ENCODE measurements around the gene HTR1E.
A peak's percentile ranks its signal among the peaks of the same experiment; 100 is the strongest.

Gene HTR1E

DNA sequence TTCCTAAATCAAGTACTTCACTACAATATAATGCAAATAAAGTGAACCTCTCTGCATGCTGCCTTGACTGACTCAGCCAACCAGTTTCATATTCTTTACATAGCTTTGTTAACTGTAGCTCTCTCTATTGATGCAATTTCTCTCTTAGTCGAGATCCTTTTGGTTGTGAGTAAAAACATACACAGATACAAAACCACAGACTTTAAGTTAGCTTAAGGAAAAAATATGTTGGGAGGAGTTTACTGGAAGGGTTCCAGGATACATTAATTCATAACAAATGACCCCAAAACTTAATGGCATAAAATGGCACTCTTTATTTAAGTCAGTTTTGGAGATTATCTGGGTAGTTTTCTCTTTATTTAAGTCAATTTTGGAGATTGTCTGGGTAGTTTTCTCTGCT lies 15.7 kb downstream of the HTR1E start:
- in situ Hi-C loops (cut with HindIII; ENCODE audit: low sequenced_read_pairs) = no loop called here
- TF ChIP-seq, protein P1, sequence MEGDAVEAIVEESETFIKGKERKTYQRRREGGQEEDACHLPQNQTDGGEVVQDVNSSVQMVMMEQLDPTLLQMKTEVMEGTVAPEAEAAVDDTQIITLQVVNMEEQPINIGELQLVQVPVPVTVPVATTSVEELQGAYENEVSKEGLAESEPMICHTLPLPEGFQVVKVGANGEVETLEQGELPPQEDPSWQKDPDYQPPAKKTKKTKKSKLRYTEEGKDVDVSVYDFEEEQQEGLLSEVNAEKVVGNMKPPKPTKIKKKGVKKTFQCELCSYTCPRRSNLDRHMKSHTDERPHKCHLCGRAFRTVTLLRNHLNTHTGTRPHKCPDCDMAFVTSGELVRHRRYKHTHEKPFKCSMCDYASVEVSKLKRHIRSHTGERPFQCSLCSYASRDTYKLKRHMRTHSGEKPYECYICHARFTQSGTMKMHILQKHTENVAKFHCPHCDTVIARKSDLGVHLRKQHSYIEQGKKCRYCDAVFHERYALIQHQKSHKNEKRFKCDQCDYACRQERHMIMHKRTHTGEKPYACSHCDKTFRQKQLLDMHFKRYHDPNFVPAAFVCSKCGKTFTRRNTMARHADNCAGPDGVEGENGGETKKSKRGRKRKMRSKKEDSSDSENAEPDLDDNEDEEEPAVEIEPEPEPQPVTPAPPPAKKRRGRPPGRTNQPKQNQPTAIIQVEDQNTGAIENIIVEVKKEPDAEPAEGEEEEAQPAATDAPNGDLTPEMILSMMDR (IDR thresholded peaks at IDR 0.05; ENCODE audit: low read depth, low read length, missing control alignments) = no peak
- no peak overlapping the region for H3K4me3 ChIP-seq (ENCODE audit: low read depth, low read length)
- no peak for DNase-seq (ENCODE audit: low read depth)

DNA sequence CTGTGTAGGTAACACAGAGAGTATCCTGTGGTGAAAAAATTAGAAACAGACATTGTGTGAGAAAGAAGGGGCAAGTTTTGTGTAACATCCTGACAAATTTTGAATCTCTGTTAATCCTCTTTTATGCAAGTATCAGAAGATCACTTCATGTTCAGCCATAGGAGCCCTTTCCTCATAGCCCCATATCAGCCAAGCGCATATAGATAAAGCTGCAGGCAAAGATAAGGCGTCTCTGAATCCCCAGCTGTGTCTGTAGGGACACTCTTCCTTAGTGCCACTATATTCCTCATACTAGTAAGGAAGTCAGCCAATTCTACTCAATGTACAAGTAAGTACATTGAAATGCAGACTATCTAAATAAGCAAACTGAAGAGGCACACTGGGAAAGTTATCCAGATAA lies 22.3 kb downstream of the HTR1E start:
- no peak for DNase-seq (ENCODE audit: low read depth)
- H3K4me3 ChIP-seq (ENCODE audit: low read depth, low read length) = no peak overlapping the region
- TF ChIP-seq, protein P1 (IDR thresholded peaks at IDR 0.05; ENCODE audit: low read depth, low read length, missing control alignments) = no peak
- in situ Hi-C loops (cut with HindIII; ENCODE audit: low sequenced_read_pairs) = no loop called here

DNA sequence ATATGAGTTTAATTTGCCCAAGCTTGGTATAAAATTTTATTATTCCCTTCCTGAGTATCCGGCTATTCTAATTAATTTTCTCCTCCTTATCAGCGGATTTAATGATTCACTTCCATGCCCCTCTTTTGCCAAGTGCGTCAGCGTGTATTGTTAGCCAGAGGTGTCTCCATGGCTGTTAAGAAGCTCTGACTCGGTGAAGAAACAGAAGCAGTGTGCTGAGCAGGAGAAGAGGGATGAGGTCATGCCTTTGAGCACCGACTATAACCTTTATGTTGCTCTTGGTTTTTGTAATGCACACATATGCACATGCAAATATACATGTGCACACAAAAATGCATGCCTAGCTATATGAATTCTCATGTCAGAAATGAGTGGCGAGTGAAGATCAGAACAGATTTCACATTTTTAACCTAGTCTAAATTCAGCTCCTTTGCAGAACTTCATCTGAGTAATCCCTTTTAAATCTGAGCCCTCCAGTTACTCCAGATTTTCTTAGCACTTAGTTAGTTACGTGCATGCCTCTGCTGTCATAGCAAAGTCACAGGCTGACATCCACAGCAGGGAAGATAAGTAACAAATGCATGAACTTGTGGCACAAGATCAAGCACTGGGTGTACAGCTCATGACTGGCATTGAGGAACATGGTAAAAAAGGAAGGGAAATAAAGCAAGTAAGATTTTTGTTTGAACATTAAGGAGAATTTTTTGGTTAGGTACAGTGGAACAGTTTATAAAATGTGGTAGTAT lies 24.3 kb downstream of the HTR1E start:
- no peak overlapping the region for H3K4me3 ChIP-seq (ENCODE audit: low read depth, low read length)
- TF ChIP-seq, protein P1 (IDR thresholded peaks at IDR 0.05; ENCODE audit: low read depth, low read length, missing control alignments) = no peak
- in situ Hi-C loops (cut with HindIII; ENCODE audit: low sequenced_read_pairs) = no loop called here
- DNase-seq (ENCODE audit: low read depth) = peak; percentile 6

GRCh38 chr6:86963352-86963751 lies 26.0 kb downstream of the HTR1E start:
- DNase-seq (ENCODE audit: low read depth) = no peak
- no peak overlapping the region for H3K4me3 ChIP-seq (ENCODE audit: low read depth, low read length)
- TF ChIP-seq, protein P1 (IDR thresholded peaks at IDR 0.05; ENCODE audit: low read depth, low read length, missing control alignments) = no peak
- in situ Hi-C loops (cut with HindIII; ENCODE audit: low sequenced_read_pairs) = no loop called here

DNA sequence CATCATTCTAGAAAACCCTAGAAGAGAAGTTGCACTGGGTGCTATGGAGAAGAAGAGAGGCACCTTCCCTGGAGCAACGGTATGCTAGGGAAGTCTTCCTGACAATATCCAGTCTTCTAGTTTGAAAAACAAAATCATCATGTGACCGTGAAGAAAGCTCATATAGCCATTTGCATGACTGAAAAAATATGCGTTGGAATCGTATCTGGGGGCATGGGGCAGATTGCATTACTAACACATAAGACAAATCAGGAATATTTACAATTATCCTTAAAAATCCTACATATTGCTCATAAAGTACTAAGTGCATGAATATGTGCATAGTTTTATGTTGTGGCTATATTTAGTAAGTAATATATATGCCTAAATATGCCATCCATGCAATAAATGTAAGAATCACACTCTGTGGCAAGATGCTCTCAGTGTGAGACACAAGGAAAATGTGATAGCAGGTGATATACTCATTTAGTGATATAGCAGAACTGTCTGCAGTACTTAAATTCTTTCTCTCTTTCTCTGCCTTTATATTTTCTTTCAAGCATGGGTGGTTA lies 26.8 kb downstream of the HTR1E start:
- in situ Hi-C loops (cut with HindIII; ENCODE audit: low sequenced_read_pairs) = no loop called here
- no peak overlapping the region for H3K4me3 ChIP-seq (ENCODE audit: low read depth, low read length)
- no peak for DNase-seq (ENCODE audit: low read depth)
- TF ChIP-seq, protein P1 (IDR thresholded peaks at IDR 0.05; ENCODE audit: low read depth, low read length, missing control alignments) = no peak

DNA sequence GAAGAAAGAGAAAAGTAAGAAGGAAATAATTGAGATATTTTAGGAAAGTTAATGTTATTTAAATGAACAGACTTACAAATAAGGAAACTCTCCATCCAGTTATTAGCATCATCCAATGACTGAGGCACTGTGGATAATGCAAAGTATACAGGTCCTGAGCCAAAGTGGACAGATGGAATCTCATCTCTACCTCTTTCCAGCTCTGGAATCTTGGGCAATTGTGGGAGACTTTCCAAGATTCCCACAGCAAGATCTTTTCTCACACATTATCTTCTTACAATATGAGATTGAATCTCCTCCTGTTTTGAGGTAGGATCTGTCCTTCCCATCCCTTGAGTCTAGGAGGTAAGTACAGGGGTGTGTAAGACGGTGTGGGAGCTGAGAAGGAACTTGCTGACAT lies 28.9 kb downstream of the HTR1E start:
- no peak overlapping the region for H3K4me3 ChIP-seq (ENCODE audit: low read depth, low read length)
- in situ Hi-C loops (cut with HindIII; ENCODE audit: low sequenced_read_pairs) = no loop called here
- DNase-seq (ENCODE audit: low read depth) = no peak
- TF ChIP-seq, protein P1 (IDR thresholded peaks at IDR 0.05; ENCODE audit: low read depth, low read length, missing control alignments) = no peak

Data from astrocyte of the cerebellum (primary cell).